ENCODE results near the gene PIGT. TPM values are rescaled to one million over a fixed set of nuclear protein-coding genes. Genes with fewer than 3 reads are reported as not detected.

Gene PIGT
- total and polyA plus RNA-seq, 2 of the 13 experiments (the other 11 are each of a cell fraction or from before 2014, with no cell fraction given) = 65.9 to 74.1 TPM

DNA sequence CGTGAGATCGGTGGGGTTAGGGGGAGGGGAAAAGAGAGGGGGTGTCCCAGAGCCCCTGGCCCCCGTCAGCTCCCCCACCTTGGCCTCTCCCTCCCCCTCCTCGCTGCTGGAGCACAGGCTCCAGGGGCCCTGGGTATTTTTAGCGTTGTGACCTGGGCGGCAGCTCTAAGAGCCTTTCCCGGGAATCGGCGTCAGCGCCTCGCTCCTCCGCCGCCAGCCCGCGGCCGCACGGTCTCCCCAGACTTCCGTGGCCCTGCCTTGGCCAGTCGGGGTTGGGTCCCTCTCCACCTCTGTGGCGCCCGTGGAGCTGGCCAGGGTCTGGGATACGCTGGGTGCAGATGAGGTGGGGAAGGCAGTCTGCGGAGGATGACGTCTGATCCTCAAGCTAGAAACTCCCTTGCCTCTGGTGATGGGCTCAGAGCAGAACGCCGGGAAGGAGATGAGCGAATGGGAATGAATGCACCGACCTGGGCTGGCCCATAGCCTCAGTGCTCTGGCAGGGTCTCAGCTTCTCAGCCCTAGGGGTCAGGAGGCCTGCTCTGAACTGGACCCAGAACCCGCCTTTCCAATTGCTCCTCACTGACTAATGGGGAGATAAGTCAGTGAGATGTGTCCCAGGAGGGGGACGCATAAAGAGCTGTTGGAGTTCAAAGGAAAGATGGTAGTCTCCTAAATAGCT lies 8.7 kb upstream of the PIGT start (continued):
- TF ChIP-seq, protein P1, sequence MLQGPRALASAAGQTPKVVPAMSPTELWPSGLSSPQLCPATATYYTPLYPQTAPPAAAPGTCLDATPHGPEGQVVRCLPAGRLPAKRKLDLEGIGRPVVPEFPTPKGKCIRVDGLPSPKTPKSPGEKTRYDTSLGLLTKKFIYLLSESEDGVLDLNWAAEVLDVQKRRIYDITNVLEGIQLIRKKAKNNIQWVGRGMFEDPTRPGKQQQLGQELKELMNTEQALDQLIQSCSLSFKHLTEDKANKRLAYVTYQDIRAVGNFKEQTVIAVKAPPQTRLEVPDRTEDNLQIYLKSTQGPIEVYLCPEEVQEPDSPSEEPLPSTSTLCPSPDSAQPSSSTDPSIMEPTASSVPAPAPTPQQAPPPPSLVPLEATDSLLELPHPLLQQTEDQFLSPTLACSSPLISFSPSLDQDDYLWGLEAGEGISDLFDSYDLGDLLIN (CRISPR knock-in tag; IDR thresholded peaks at IDR 0.05; ENCODE audit: borderline replicate concordance) = no peak
- 0 out of 2 replicates have a peak, but pooled peaks have one; percentile 21 for TF ChIP-seq ZNF850 (CRISPR knock-in tag; conservative IDR thresholded peaks at IDR 0.05)
- TF ChIP-seq ZNF136 (CRISPR knock-in tag; IDR thresholded peaks at IDR 0.05; ENCODE audit: low read depth) = no peak
- no peak for TF ChIP-seq HOXA3 (CRISPR knock-in tag; IDR thresholded peaks at IDR 0.05)
- TF ChIP-seq U2AF1 (optimal IDR thresholded peaks at IDR 0.05; ENCODE audit: low read depth, low read length) = no peak
- no peak for TF ChIP-seq SRY (CRISPR knock-in tag; IDR thresholded peaks at IDR 0.05)
- no peak for TF ChIP-seq NFRKB (IDR thresholded peaks at IDR 0.05)
- no peak for TF ChIP-seq ZNF326 (CRISPR knock-in tag; IDR thresholded peaks at IDR 0.05; ENCODE audit: borderline replicate concordance)
- TF ChIP-seq ZFP82 (CRISPR knock-in tag; IDR thresholded peaks at IDR 0.05; ENCODE audit: borderline replicate concordance) = no peak
- no peak for TF ChIP-seq SNAI1 (CRISPR knock-in tag; IDR thresholded peaks at IDR 0.05; ENCODE audit: borderline replicate concordance)
- no peak for TF ChIP-seq SOX5 (CRISPR knock-in tag; IDR thresholded peaks at IDR 0.05; ENCODE audit: borderline replicate concordance)
- TF ChIP-seq, protein P2, sequence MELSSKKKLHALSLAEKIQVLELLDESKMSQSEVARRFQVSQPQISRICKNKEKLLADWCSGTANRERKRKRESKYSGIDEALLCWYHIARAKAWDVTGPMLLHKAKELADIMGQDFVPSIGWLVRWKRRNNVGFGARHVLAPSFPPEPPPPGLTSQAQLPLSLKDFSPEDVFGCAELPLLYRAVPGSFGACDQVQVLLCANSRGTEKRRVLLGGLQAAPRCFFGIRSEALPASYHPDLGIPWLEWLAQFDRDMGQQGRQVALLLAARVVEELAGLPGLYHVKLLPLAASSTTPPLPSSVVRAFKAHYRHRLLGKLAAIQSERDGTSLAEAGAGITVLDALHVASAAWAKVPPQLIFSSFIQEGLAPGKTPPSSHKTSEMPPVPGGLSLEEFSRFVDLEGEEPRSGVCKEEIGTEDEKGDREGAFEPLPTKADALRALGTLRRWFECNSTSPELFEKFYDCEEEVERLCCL (CRISPR knock-in tag; IDR thresholded peaks at IDR 0.05; ENCODE audit: borderline replicate concordance) = no peak
- TF ChIP-seq ETV5 (CRISPR knock-in tag; IDR thresholded peaks at IDR 0.05; ENCODE audit: borderline replicate concordance) = no peak
- TF ChIP-seq KLF13 (CRISPR knock-in tag; IDR thresholded peaks at IDR 0.05) = no peak
- TF ChIP-seq NKX3-1 (CRISPR knock-in tag; IDR thresholded peaks at IDR 0.05) = no peak
- no peak for TF ChIP-seq ZNF33B (CRISPR knock-in tag; IDR thresholded peaks at IDR 0.05)
- TF ChIP-seq, protein P3, sequence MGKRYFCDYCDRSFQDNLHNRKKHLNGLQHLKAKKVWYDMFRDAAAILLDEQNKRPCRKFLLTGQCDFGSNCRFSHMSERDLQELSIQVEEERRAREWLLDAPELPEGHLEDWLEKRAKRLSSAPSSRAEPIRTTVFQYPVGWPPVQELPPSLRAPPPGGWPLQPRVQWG (CRISPR knock-in tag; IDR thresholded peaks at IDR 0.05; ENCODE audit: borderline replicate concordance, low read depth) = no peak
- no peak for TF ChIP-seq PHF20 (CRISPR knock-in tag; IDR thresholded peaks at IDR 0.05)
- 0 out of 2 replicates have a peak, but pooled peaks have one; percentile 44 for TF ChIP-seq ZNF547 (CRISPR knock-in tag; IDR thresholded peaks at IDR 0.05)
- TF ChIP-seq BORCS8-MEF2B (CRISPR knock-in tag; IDR thresholded peaks at IDR 0.05) = no peak
- TF ChIP-seq CBX5 (CRISPR knock-in tag; IDR thresholded peaks at IDR 0.05; ENCODE audit: borderline replicate concordance) = no peak
- TF ChIP-seq ZBTB3 (CRISPR knock-in tag; IDR thresholded peaks at IDR 0.05; ENCODE audit: borderline replicate concordance, low read depth) = no peak
- TF ChIP-seq, protein P4, sequence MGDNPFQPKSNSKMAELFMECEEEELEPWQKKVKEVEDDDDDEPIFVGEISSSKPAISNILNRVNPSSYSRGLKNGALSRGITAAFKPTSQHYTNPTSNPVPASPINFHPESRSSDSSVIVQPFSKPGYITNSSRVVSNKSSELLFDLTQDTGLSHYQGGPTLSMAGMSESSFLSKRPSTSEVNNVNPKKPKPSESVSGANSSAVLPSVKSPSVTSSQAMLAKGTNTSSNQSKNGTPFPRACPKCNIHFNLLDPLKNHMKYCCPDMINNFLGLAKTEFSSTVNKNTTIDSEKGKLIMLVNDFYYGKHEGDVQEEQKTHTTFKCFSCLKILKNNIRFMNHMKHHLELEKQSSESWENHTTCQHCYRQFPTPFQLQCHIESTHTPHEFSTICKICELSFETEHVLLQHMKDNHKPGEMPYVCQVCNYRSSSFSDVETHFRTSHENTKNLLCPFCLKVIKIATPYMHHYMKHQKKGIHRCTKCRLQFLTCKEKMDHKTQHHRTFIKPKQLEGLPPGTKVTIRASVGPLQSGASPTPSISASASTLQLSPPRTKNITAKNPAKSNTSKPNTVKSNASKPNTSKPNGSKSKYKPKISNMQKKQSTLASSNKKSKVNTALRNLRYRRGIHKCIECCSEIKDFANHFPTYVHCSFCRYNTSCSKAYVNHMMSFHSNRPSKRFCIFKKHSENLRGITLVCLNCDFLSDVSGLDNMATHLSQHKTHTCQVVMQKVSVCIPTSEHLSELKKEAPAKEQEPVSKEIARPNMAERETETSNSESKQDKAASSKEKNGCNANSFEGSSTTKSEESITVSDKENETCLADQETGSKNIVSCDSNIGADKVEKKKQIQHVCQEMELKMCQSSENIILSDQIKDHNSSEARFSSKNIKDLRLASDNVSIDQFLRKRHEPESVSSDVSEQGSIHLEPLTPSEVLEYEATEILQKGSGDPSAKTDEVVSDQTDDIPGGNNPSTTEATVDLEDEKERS (CRISPR knock-in tag; IDR thresholded peaks at IDR 0.05) = no peak

All from HepG2 (cell line).